Right lobe of liver (tissue), 6 donors: Measurements from ENCODE around the gene SFN. TPM values are rescaled to one million over a fixed set of nuclear protein-coding genes. Genes with fewer than 3 reads are reported as not detected.
A peak's percentile ranks its signal among the peaks of the same experiment; 100 is the strongest.
"Not testable (repeated sequence)": the region's sequence is repeated elsewhere in the genome, so short reads cannot be mapped to it uniquely, and the experiment has no call there.

Experiments
- ATAC-seq, 4 donors: fragments of 200-7000 bp; cut with Tn5 transposase; one replicate each; pipeline ENCODE4 v1.9.1; 2020; ENCODE audit warnings: mild to moderate bottlenecking in 4 of 4, moderate library complexity in 4 of 4
- DNase-seq, 3 donors: peaks; one replicate each; pipeline ENCODE4 v3.0.0-alpha.2; 2020
- H3K27ac ChIP-seq, 3 donors: fragments of 200-600 bp; one replicate each; pipeline ENCODE4 v1.8.0; 2022
- H3K27me3 ChIP-seq, 2 donors: fragments of 200-600 bp; one replicate each; pipeline ENCODE4 v1.8.0; 2022
- H3K36me3 ChIP-seq, 4 donors: fragments of 200-600 bp; sonication (generic) in 1 of 4; one replicate each; pipeline versions ENCODE4 v1.5.1 to v1.8.0; 2017 to 2022; ENCODE audit warnings: control low read depth in 1 of 4
- H3K4me1 ChIP-seq, 4 donors: fragments of 200-600 bp; sonication (generic) in 1 of 4; one replicate each; pipeline versions ENCODE4 v1.5.1 to v1.8.0; 2017 to 2022; ENCODE audit warnings: control low read depth in 1 of 4
- H3K4me3 ChIP-seq, 3 donors: fragments of 200-600 bp; one replicate each; pipeline ENCODE4 v1.8.0; 2022
- H3K9me3 ChIP-seq, 4 donors: fragments of 200-600 bp; sonication (generic) in 1 of 4; one replicate each; pipeline versions ENCODE4 v1.5.1 to v1.8.0; 2017 to 2022; ENCODE audit warnings: control low read depth in 1 of 4
- POLR2A ChIP-seq: fragments of 450-650 bp; IDR thresholded peaks from one replicate; pipeline ENCODE4 v1.6.1; 2017; ENCODE audit warnings: antibody characterized with exemption, mild to moderate bottlenecking
- WGBS: methylation state at CpG from one replicate; pipeline ENCODE4 v1.1.6; 2018; ENCODE audit warnings: low coverage, low lambda C conversion rate; ENCODE audit not compliant: insufficient coverage; ENCODE audit errors: missing lambda C conversion rate; 5-methylcytosine and 5-hydroxymethylcytosine counted together
- intact Hi-C, 2 donors: fragments of 100-400 bp; cut with DNase I; formaldehyde crosslinking; loops; one replicate each; pipeline versions ENCODE4 v1.11.2 to v1.14.1; 2022
- total RNA-seq, 6 experiments: library from RNA; depleted of rRNA in 2 of 6; stranded (reverse); fragments of >200 nt in 2 of 6; fragmentation: NEBNext Ultra II Directional in 3 of 6; extraction: Animal tissue kit (Norgen Biotek cat#: 25700) in 3 of 6; gene quantifications; one replicate each; pipeline versions ENCODE4 v1.1.0 to v1.2.4, GENCODE V29; 2016 to 2023
- TF ChIP-seq, protein P1 (sequence below), 4 donors: fragments of 200-600 bp in 3 of 4; fragments of 450-650 bp in 1 of 4; IDR thresholded peaks; one replicate each; pipeline versions ENCODE4 v1.5.1 to v1.8.0; 2016 to 2022; ENCODE audit warnings: antibody characterized with exemption in 4 of 4, mild to moderate bottlenecking in 2 of 4
- donor health status: DM: no; HTN: yes; CAD: no.
- donor health status: DM: no; HTN: no; CAD: no.
- donor health status: DM: no; HTN: no; CAD: no.
- donor health status: DM: no; HTN: yes; CAD: no.
- donor health status: DM: no; HTN: yes; CAD: no.

The SFN gene
- total RNA-seq, 6 experiments from 2014 or later: 2.2 to 2.5 (median 2.5) TPM; not detected in 3

DNA sequence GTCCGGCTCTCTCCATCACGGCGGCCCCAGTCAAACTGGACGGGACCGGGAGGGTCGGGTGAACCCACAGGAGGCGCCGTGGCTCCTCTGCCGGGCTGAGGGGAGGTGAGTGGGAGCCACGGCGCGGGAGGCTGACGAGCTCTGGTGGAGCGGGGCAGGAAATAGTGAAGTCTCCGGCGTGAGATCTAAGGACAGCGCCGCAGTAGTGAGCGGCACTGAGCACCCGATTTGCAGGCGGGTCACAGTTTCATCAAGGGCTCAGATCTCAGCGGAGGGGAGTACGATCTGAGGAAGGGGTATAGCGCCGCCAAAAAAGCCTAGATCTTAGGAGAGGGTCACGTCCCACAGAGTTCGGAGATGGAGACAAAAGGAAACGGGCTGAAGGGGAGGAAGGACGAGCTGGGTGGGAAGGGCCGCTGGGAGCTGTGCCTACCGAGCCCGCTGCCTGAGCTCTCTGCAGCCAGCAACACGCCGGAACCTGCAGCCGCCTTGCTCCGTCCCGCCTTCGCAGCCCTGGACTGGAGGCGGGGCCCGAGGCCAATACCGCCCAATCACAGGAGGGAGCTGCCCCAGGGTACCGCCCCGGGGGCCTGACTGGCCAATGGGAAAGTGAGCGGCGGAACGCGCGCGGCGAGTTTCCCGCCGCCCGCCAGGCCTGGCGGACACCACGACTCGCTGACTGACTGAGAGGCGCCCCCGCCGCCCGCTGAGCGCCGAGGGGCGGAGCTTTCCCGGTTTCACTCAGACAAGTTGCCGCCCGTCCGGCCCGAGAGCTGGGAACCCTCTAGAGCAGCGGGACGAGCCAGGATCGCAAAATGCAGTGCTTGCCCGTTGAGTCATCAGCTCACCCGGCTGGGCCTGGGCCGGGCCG, 1.9 kb downstream of the SFN start:
- WGBS: 0% methylated on average over 23 of the region's 75 CpGs
- intact Hi-C loops: no loop called here

DNA sequence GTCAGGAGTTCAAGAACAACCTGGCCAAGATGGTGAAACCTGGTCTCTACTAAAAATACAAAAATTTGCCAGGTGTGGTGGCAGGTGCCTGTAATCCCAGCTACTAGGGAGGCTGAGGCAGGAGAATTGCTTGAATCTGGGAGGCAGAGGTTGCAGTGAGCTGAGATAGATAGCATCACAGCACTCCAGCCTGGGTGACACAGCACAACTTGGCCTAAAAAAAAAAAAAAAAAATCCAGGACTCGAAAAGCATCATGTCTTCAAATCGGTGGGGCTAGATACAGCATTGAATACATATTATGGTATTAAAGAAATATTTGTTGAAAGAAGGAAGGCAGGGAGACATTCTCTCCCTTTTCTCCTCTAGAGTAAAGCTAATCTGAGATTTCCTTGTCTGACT, 10.1 kb downstream of the SFN start:
- H3K36me3 ChIP-seq, H3K27me3 ChIP-seq, ATAC-seq, H3K9me3 ChIP-seq, H3K4me3 ChIP-seq, DNase-seq, H3K27ac ChIP-seq, H3K4me1 ChIP-seq: not testable (repeated sequence)
- WGBS: 73% methylated on average over 2 of the region's 2 CpGs
- intact Hi-C loops: loop anchor here (10.0 kb wide), 2 partner anchors 58 to 268 kb away; no protein-coding TSS in a partner anchor

More for the DNA sequence above, 1.9 kb downstream of the SFN start:
- peaks cover 0 to 10% (median 0%) of the 10 kb centered on the region in 4 donors for H3K4me1 ChIP-seq
- no peaks in the 10 kb centered on the region for H3K36me3 ChIP-seq
- TF ChIP-seq POLR2A: peak; percentile 95
- TF ChIP-seq, protein P1, sequence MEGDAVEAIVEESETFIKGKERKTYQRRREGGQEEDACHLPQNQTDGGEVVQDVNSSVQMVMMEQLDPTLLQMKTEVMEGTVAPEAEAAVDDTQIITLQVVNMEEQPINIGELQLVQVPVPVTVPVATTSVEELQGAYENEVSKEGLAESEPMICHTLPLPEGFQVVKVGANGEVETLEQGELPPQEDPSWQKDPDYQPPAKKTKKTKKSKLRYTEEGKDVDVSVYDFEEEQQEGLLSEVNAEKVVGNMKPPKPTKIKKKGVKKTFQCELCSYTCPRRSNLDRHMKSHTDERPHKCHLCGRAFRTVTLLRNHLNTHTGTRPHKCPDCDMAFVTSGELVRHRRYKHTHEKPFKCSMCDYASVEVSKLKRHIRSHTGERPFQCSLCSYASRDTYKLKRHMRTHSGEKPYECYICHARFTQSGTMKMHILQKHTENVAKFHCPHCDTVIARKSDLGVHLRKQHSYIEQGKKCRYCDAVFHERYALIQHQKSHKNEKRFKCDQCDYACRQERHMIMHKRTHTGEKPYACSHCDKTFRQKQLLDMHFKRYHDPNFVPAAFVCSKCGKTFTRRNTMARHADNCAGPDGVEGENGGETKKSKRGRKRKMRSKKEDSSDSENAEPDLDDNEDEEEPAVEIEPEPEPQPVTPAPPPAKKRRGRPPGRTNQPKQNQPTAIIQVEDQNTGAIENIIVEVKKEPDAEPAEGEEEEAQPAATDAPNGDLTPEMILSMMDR (IDR thresholded peaks at IDR 0.05): peak in 1 of 4 donors; percentile 3
- peak overlapping the region; percentile 97 to 100 (median 98) for H3K27ac ChIP-seq
- H3K9me3 ChIP-seq: no peaks in the 10 kb centered on the region
- DNase-seq (peak; percentile 97 to 98 (median 98)), ATAC-seq (peak; percentile 90 to 98 (median 96))
- no peaks in the 10 kb centered on the region for H3K27me3 ChIP-seq
- peak overlapping the region; percentile 48 to 69 (median 57) for H3K4me3 ChIP-seq

DNA sequence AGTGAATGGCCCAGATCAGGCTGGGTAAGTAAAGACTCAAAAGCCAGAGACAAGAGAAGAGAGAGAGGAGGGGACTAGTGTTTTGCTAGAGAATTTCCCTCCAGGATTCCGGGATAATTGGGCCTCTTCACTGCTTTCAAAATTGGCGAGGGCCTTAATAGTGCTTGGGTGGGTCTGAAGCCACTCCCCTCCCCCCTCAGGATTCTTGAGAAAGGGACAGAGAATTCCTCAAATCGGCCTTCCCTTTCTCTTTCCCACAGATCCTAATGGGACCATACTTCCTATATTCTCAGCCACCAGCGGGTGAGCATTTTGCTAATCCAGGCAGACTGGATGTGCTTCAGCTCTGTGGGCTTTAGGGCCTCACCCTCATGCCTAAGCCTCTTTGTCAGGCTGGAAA, 11.9 kb downstream of the SFN start:
- H3K27ac ChIP-seq: no peak overlapping the region
- intact Hi-C loops: loop anchor here (10.0 kb wide), 2 partner anchors 60 to 270 kb away; no protein-coding TSS in a partner anchor
- peaks cover 0 to 22% (median 4%) of the 10 kb centered on the region in 4 donors for H3K36me3 ChIP-seq
- peaks cover 0 to 7% (median 0%) of the 10 kb centered on the region in 4 donors for H3K4me1 ChIP-seq
- H3K27me3 ChIP-seq: no peaks in the 10 kb centered on the region
- DNase-seq (no peak), ATAC-seq (no peak)
- H3K4me3 ChIP-seq: no peak overlapping the region
- 85% methylated on average over 2 of the region's 4 CpGs for WGBS
- no peaks in the 10 kb centered on the region for H3K9me3 ChIP-seq
- TF ChIP-seq POLR2A: no peak
- TF ChIP-seq, protein P1 (IDR thresholded peaks at IDR 0.05): no peak

DNA sequence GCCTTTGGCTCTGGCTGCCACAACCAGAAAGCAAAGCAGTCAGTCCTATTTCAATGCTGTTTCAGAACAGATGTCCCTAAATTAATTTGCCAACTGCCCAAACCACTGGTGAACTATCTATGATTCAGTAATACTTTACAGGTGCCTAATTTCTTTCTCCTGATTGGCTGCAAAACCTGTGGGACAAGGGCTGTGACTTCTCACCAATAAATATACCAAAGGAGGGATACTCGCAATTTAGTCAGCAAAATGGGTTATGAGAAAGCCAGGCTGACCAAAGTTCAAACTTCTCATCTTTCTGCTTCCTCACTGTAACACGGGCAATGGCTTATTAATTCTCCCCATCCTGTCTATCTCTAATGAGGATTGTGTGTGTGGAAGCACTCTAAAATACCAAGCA, 14.4 kb downstream of the SFN start:
- peak overlapping the region in 1 of 3 donors; percentile 10 for H3K27ac ChIP-seq
- H3K4me3 ChIP-seq: no peak overlapping the region
- TF ChIP-seq POLR2A: no peak
- TF ChIP-seq, protein P1 (IDR thresholded peaks at IDR 0.05): no peak
- WGBS: 15% methylated on average over 2 of the region's 2 CpGs
- H3K27me3 ChIP-seq: no peaks in the 10 kb centered on the region
- DNase-seq: no peak
- peaks cover 0 to 7% (median 0%) of the 10 kb centered on the region in 4 donors for H3K4me1 ChIP-seq
- no peak for ATAC-seq
- intact Hi-C loops: loop anchor here (10.0 kb wide), 2 partner anchors 63 to 273 kb away; no protein-coding TSS in a partner anchor
- peaks cover 0 to 45% (median 12%) of the 10 kb centered on the region in 4 donors for H3K36me3 ChIP-seq
- no peaks in the 10 kb centered on the region for H3K9me3 ChIP-seq

DNA sequence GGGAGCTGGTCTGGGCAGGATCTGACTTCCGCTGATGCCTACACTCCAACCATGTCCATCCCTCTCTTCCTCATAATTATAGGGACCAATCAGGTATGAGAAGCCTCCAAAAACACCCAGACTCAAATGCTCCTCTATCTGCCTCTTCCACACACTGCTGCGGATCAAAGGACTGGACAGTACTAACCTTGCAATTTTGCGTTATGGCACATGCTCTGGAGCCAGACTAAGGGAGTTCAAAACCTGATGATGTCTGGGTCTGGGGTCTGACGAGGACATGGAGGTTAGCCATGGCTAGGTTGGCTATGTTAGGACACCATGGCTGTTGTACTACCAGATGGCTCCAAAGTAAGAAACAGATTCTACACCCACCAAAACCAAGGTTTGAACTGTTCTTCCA, 16.8 kb downstream of the SFN start:
- no peak for DNase-seq
- 92% methylated on average over 4 of the region's 4 CpGs for WGBS
- no peak overlapping the region for H3K4me3 ChIP-seq
- intact Hi-C loops: loop anchor here (10.0 kb wide), 2 partner anchors 65 to 275 kb away; no protein-coding TSS in a partner anchor
- TF ChIP-seq, protein P1 (IDR thresholded peaks at IDR 0.05): no peak
- TF ChIP-seq POLR2A: no peak
- no peaks in the 10 kb centered on the region for H3K27me3 ChIP-seq
- no peak for ATAC-seq
- H3K27ac ChIP-seq: no peak overlapping the region
- no peaks in the 10 kb centered on the region for H3K9me3 ChIP-seq
- peaks cover 0 to 7% (median 0%) of the 10 kb centered on the region in 4 donors for H3K4me1 ChIP-seq
- peaks cover 0 to 70% (median 23%) of the 10 kb centered on the region in 4 donors for H3K36me3 ChIP-seq

DNA sequence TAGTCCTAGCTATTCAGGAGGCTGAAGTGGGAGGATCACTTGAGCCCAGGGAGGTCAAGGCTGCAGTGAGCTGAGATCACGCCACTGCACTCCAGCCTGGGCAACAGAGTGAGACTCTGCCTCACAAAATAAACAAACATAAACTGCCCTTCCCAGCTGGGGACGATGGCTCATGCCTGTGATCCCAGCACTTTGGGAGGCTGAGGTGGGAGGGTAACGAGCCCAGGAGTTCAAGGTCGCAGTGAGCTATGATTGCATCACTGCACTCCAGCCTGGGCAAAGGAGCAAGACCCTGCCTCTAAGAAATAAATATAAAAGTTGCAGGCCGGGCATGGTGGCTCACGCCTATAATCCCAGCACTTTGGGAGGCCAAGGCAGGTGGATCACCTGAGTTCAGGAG, 18.7 kb downstream of the SFN start:
- H3K27me3 ChIP-seq, H3K4me3 ChIP-seq, H3K27ac ChIP-seq, DNase-seq, intact Hi-C loops, H3K4me1 ChIP-seq, H3K9me3 ChIP-seq: not testable (repeated sequence)
- peak in 2 of 4 donors; percentile 49 to 61 for ATAC-seq
- peaks cover 0 to 84% (median 32%) of the 10 kb centered on the region in 4 donors for H3K36me3 ChIP-seq
- WGBS: 60% methylated on average over 1 of the region's 6 CpGs
